ENCODE results near the gene ZNF143.
A peak's percentile ranks its signal among the peaks of the same experiment; 100 is the strongest.
"Not testable (repeated sequence)": the region's sequence is repeated elsewhere in the genome, so short reads cannot be mapped to it uniquely, and the experiment has no call there.

Gene ZNF143

DNA sequence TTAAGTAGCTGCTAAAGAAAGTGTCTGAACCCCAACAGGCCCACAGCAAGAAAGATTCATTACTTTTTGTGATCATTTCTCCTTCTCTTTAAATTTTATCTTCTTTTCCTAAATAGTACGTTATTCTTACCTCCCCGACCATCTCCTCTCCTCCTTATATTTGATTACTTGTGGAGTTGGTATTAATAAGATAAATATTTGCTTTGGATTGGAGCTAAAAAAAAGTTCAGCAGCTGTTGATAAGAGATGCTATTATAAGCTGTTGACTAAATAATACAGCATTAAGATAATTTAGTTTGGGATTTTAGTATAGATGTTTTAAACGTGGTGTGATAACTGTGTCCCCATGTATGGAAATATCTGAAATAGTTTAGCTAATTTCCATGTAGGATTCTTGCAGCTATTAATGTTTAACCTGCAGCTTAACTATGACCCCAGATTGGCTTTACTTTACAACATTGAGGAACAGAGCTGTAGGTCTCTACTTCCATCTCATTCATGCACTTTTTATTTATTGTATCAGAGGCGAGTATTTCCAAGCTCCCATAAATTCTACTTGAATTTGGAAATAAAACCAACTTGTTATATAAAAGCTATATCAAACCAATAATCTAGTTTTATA lies 37.8 kb downstream of the ZNF143 start:
- no peak for DNase-seq

DNA sequence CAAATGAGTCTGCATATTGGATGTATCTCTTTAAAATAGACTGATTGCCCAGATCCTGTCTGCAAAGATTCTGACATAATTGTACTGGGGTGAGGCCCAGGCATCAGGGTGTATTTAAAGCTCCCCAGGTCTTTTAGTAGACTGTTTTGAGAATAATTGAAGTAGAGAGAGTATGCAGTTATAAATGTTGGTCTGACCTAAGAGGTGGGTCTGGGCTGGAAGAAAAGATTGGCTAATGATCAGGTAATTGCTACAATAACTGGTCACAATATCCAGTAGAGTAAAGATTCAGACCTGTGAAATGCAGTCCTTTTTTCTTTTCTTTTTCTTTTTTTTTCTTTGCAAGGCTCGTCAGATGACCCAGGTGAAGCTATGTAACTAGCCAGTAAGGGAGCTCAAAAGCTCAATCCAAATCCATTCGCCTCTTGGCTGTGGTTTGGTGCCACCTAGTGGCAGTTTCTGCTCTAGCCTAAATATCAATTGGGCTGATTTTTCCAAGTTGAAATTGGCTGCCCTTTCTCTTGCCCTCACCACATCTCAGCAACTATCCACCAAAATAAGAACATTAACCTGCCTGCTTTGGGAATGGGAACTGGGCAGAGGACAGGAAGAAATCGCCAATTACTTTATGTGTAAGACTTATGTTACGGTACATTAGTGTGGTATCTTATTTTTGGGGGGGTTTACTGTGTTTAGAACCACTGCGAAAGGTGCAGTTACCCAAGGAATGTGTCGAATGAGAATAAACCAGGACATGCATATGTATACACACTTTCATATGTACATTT lies 45.9 kb downstream of the ZNF143 start:
- DNase-seq = peak; percentile 70

DNA sequence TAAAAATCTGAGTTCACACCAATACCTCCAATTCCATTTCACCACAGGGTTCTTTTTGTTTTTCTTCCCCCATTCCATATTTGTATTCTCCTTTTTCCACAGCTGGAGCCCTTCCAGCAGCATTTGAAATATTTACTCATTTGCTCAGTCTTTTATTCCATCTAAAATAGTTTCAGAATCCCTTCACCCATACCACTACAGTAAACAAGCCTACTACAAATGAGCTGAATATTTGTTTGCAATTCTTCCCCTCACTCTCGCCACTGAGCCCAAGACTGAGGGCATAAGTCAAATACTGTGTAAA lies 46.4 kb downstream of the ZNF143 start:
- no peak for DNase-seq

DNA sequence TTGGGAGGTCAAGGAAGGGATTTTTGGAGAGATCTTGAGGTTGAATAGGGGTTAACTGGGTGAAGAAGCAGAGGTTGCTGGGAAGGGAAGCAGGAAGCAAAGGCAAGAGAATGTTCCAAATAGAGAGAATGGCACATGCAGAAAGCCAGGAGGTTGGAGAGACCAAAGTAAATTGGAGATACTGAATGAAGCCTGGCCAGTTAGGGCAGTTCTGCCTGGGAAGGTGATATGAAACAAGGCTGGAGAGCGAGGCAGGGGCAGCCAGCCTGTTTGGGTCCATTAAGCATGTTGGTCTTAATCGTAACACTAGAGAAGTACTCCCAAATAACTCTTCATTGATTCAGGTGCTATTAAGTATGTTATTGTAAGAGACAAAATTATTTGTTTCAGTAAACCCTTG lies 48.2 kb downstream of the ZNF143 start:
- no peak for DNase-seq

DNA sequence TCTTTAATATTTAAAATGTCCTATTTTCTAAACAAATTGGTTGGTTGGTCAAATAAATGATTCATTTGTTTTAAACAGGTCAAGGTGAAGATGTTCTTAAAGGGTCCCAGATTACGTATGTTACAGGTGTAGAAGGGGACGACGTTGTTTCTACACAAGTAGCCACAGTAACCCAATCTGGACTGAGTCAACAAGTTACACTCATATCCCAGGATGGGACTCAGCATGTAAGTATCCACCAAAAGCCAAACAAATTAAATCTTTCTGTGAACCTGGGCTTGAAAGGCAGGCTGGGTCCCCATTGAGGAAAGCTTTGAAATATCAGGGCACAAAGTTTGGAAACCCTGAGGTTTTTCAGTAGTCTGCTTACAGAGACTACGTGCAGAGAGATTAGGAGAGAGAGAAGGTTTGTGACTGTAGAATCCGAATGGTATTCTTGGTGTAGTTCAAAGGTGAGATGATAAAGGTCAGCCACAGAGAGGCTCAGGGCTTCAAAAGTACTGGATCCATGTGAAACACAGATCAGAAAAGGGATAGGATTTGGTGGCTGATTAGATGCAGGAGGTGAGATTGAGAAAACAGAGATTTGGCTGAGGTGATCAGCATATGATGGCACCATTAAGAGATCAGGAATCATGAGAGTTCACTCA lies 51.7 kb downstream of the ZNF143 start:
- no peak for DNase-seq

DNA sequence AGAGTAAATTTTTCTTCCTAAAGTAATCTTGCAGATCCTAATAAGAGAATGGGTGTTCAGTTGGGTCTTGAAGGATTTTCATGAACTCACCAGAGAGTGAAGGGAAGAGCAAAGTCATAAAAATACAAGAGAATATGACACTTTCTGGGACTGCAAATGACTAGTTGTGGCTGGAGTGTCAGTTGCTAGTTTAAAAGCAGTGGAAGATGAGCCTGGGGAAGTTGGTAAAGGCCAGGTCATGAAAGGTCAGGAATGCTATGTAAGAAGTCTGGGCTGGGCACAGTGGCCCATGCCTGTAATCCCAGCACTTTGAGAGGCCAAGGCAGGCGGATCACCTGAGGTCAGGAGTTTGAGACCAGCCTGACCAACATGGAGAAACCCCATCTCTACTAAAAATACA lies 53.8 kb downstream of the ZNF143 start:
- not testable (repeated sequence) for DNase-seq

DNA sequence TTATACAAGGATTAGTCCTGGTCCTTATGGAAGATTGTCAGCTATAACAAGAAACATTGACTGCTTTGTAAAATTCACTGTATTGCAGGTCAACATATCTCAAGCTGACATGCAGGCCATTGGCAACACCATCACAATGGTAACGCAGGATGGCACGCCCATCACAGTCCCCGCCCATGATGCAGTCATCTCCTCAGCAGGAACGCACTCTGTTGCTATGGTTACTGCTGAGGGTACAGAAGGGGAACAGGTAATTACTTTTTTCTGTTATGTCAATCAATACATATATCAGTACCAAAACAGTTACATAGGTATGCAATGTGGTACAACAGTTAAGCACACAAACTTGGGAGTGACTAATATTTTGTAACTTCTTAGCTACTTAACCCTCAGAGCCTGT lies 55.3 kb downstream of the ZNF143 start:
- no peak for DNase-seq

DNA sequence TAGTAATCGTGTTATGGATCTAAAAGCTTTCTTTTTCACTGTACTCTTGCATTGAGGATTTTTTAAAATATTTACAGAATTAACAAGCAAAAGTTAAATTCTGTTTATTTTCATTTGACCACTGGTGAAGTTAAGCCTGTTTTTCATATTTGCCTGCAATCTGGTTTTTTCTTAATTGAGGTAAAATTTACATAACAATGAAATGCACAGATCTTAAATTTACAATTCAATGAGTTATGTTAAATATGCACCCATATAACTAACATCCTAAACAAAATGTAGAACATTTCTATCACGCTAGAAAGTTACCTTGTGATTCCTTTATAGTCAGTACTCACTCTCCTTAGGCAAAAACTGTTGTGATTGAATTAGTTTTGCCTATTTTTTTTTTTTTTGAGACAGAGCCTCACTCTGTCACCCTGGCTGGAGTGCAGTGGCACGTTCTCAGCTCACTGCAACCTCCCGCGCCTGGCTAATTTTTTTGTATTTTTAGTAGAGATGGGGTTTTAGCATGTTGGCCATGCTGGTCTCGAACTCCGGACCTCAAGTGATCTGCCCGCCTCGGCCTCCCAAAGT lies 58.1 kb downstream of the ZNF143 start:
- DNase-seq = no peak

DNA sequence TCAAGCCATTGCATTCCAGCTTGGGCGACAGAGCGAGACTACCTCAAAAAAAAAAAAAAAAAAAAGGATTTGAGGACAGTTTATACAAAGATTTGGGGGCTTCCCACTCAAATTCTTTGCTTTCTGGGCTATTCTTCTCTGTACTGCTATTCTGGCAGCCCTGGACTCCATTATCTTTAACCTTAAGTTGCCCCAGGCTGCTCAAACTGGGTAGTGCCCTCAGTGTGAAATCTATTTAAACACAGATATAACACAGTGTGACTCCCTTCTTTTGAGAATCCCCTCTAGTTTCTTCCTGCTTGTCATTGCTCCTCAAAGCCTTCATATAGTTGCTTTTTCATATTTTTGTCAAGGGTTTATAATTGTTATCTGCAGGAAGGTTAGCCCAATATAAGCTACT lies 63.2 kb downstream of the ZNF143 start:
- no peak for DNase-seq

DNA sequence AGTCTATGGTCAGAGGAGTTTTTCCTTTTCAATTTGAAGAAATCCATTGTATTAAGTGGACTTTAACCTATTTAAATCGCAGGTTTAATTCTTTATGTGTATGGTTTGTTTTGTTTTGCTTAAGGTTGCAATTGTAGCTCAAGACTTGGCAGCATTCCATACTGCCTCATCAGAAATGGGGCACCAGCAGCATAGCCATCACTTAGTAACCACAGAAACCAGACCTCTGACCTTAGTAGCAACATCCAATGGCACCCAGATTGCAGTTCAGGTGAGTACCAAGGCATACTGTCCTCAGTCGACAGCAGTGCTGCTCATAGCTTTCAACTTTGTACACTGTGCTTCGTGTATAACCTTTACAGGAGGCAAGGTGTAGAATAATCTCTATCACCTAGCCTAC lies 64.3 kb downstream of the ZNF143 start:
- no peak for DNase-seq

DNA sequence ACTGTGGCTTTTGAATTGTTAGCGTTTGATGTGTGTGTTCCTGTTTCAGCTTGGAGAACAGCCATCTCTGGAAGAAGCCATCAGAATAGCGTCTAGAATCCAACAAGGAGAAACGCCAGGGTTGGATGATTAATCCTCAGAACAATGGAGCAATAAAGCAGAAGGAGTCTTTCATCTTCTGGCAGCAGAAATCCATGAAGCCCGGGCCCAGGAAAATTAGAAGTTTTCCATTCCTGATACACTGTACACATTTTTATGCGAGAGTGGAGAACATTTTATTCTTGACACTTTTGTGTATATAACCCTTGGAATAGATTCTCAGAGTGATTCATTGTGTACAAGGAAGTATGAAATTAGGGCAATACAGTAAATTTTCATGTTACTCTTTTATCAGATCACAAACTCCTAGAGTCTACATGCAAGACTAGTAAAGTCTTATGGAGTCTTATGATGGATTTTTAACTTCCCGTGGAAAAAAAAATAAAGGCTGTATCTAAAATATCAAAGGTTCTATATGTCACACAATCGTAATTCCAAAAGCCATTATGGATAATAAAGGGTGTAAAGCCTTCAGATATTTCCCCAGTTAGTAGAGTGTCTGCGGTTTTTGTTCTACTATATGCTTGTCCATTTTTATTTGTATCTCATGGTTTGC lies 66.8 kb downstream of the ZNF143 start:
- DNase-seq = no peak

DNA sequence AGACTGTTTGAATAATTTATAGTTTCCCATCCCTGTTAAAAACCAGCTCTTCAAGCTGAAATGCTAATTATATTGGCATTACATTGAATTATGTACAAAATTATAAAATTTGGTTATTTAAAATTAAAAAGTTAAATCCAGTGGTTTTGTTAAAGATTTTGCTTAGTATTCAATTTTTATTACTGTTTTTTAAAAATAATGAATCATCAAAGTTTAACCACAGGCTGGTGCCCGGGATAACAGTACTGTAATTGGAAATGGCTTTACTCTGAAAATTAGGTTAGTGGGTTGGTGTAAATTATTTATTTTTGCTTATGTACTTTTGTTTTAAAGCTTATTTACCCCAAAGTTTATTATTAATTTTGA lies 67.3 kb downstream of the ZNF143 start:
- no peak for DNase-seq

DNA sequence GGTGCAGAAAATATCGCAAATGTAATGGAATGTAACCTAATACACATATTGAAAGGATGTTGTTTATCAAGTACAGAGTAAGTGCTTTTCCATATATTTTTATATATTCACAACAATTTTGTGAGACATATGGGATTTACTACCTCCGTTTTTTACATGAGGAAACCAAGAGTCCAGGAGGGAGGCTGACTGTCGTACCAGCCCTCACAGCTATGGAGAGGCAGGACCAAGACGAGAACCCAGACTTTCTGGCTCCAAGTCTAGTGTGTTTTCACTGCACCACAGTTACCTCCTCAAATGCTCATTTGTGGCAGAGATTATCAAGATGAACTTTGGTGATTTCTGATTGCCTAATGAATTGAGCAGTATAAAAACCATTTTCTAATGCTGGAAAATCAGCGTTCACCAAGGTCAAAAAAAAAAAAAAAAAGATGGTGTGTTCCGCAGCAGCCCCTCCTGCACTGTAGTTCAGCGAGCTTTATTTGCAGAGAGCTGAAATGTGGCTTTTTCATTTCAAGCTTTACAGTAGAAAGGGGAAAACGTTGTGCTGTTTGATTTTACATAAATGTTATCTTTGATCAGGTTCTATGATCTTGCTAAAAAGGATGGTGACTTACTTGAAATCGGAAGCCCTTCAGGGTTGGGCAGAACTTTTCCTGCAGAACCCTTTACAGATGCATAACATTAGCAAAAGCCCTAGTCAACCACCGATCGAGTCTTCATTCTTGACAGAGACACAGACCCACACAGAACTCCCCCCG lies 67.9 kb downstream of the ZNF143 start:
- no peak for DNase-seq

DNA sequence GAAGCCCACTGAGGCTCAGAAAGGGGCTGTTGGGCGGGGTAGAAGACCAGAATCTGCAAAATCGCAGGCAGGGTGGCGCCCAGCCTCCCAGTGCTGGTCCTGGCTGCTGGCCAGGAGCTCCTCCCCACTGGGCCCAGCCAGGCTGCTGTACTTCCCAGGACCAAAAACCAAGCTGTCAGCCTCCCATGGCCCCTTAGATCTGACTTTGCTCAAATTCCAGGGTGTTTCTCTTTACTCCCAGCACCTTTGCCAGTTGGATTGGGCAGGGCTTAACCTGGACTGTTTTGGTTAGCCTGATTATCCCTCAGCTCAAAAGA lies 68.5 kb downstream of the ZNF143 start:
- DNase-seq = no peak

DNA sequence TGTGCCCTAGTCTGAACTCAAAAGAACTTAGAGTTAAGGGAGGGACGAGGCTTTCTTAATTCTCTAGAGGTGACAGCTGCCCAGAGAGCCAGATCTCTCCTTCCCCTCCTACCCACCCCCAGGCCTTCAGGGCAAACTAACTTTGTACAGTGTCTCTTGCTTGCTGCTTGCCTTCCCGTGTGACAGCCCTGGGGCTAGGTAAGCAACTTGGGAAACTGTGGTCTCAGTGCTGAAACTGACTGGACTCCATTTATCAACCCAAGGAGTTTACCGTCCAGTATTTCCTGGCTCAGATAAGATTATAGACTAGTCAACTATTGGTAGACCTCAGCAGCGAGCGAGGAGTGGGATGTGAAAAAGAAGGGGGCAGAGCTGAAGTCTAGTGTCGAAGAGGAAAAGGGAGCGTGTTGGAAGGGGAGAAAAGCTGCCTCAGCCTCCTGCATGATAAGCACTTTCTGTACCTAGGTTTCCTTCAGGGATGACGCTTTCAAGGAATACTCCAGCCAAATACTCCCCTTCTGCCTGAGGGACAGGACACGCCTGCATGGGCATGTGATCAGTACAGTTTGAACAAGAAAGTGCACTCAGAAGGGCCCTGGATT lies 69.3 kb downstream of the ZNF143 start:
- DNase-seq = no peak

DNA sequence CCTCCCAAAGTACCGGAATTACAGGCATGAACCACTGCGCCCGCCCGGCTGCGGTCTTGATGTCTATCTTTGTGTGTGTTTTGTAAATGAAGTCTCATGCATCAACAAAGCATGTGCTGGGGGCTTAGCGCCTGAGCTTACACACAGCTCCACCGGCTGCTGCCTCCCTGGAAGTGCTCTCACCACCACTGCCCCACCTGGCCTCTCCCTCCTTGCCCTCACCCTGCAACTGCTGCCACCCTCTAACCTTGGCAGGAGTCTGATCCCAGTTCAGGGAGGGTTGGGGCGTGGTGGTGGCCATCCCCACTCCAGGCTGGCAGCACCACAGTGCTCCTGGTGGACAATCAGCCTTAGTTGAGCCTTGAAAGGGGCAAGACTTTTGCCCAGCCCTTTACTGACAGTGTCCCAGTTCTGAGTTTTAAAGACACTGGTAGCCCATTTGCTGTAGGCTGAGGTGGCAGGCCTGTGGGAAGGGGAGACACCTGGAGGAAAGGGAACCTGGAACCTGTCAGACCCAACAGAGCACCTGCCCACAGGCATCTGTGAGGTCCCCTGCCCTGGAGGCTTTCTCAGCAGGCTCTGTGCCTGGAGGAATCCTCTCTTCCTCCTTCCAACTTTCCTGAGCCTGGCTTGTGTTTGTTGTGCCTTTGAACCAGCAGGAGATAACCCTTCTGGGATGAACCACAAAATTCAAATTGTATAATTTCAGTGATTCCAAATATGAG lies 70.3 kb downstream of the ZNF143 start:
- no peak for DNase-seq

DNA sequence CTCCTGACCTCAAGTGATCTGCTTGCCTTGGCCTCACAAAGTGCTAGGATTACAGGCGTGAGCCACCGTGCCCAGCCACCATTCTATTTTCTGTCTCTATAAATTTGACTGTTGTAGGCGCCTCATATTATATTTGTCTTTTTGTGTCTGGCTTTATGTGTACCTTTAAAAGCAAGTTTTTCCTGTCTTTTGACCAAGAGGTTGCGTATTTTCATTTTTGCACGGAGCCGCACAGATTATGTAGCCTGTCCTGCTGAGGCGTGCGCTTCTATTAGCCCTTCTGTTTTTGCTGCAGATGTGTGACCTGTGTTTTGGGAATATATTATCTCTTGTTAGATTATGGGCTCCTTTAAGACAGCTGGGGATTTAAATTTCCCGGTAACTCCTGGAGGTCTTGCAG lies 72.2 kb downstream of the ZNF143 start:
- DNase-seq = no peak

DNA sequence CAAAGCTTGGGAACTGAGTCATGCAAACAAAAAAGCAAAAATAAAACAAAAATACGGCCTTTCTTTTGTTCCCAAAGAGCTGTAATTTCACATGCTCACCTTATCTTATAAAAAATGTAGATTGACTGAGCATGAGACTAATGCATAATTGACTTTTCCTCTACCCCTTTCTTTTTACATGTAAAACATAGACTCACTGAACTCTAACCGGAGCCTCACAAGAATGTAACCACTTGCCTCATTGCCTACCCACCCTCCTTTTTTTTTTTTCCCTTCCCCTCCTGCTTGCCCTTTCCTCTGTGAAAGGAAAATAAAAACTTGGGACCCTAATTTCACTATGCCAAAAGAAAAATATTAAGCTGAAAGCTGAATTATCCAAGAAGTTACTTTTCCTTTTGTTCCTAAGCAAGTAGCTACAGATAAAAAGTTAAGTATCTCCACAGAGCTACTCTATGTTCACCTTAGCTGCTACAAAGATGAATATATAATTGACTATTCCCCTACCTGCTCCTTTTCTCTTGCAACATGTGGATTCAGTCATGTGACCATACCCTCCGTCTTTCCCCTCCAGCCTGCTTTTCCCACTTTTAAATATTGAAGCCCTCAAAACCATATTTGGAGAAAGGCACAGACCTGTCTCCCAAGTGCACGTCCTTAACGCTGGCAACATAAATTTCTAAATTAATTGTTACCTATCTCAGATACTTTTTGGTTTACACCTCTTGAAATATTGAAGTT lies 73.1 kb downstream of the ZNF143 start:
- DNase-seq = no peak

DNA sequence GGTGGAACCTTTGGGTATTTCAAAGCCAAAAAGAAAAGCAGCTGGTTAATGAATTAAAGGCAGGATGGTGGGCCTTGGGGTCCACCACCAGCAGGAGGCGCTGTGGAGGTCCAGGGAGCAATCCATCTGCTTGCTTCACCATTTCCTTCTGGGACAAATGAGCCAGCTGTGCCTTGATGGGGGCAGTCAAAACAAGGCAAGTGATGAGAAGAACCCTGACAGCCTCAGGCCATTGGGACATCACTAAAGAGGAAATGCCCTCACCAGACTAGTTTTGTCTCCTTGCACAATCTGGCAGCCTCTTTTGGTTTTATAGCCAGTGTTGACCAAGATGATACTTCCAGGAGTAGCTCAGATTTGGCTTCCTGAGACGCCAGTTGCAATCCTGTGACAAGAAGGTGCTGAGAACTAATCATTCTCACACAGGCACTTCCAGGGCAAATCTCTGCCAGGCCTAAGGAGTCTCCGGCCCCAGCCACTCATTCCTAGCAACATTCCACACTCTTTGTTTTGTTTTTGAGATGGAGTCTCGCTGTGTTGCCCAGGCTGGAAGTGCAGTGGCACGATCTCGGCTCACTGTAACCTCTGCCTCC lies 74.5 kb downstream of the ZNF143 start:
- peak; percentile 81 for DNase-seq

DNA sequence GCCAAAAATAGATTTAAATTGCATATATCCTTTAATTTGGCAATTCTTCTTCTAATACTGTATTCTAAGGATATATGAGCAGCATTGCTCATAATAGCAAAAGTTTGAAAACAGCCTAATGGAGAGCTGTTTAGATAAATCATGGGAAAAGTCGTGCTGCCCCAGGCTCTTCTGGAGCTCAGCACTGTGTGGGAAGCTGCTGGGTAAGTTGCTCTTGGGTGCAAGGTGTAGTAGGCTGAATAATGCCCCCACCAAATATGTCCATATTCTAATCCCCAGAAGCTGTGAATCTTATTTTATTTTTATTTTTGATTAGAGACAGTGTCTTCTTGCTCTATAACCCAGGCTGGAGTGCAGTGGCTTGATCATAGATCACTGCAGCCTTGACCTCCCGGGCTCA lies 77.7 kb downstream of the ZNF143 start:
- DNase-seq = no peak

DNA sequence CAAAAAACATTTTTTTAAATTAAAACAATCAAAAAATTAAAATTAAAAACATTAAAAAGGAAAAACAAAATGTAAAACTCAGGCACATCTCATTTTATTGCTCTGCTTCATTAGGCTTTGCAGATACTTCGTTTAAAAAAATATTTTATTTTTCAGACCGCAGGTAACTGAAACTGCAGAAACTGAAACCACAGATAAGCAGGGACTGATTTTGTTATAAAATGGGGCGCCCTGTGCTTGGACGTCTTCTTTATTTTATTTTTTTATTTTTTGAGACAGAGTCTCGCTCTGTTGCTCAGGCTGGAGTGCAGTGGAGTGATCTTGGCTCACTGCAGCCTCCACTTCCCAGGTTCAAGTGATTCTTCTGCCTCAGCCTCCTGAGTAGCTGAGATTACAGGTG lies 88.4 kb downstream of the ZNF143 start:
- not testable (repeated sequence) for DNase-seq
